Neural cell (in vitro differentiated cells): ENCODE data around the gene XXYLT1. TPM values are rescaled to one million over a fixed set of nuclear protein-coding genes. Genes with fewer than 3 reads are reported as not detected.

Experiments
- H2AFZ ChIP-seq: fragments of 200-600, 300-800 bp; sonication (generic), shearing (Covaris generic); 2 replicates; pipeline ENCODE4 v1.6.0; 2014; ENCODE audit warnings: low read depth, mild to moderate bottlenecking, antibody characterized with exemption, low read length, moderate library complexity
- H3F3A ChIP-seq: fragments of 200-600 bp; shearing (Covaris generic); 2 replicates; pipeline ENCODE4 v1.6.1; 2016; ENCODE audit warnings: mild to moderate bottlenecking, moderate library complexity, mixed read lengths, antibody characterized with exemption, low read length; ENCODE audit not compliant: insufficient read depth, poor library complexity, severe bottlenecking
- H3K27ac ChIP-seq: fragments of 200-600, 300-800 bp; sonication (generic), shearing (Covaris generic); 2 replicates; pipeline ENCODE4 v1.5.1; 2014; ENCODE audit warnings: mild to moderate bottlenecking, low read length, moderate library complexity
- H3K27me3 ChIP-seq: fragments of 300-800, 200-600 bp; sonication (generic), shearing (Covaris generic); 2 replicates; pipeline ENCODE4 v1.6.0; 2014; ENCODE audit warnings: mild to moderate bottlenecking, low read depth, low read length, moderate library complexity; ENCODE audit not compliant: insufficient read depth
- H3K36me3 ChIP-seq: fragments of 300-800, 200-600 bp; sonication (generic), shearing (Covaris generic); 2 replicates; pipeline ENCODE4 v1.5.1; 2014; ENCODE audit warnings: mild to moderate bottlenecking, antibody characterized with exemption, low read length, moderate library complexity; ENCODE audit not compliant: insufficient read depth
- H3K4me2 ChIP-seq: fragments of 300-800, 200-600 bp; sonication (generic), shearing (Covaris generic); 2 replicates; pipeline ENCODE4 v1.6.0; 2014; ENCODE audit warnings: mild to moderate bottlenecking, low read length
- H3K4me3 ChIP-seq: fragments of 300-800, 200-600 bp; sonication (generic), shearing (Covaris generic); 2 replicates; pipeline ENCODE4 v1.5.1; 2014; ENCODE audit warnings: mild to moderate bottlenecking, low read length, moderate library complexity
- H3K79me2 ChIP-seq: fragments of 200-600 bp; shearing (Covaris generic); replicated peaks from 2 replicates; pipeline ENCODE4 v1.6.0; 2014; ENCODE audit warnings: mild to moderate bottlenecking, low read length, moderate library complexity; ENCODE audit not compliant: insufficient read depth
- H3K9ac ChIP-seq: fragments of 300-800, 200-600 bp; sonication (generic), shearing (Covaris generic); 2 replicates; pipeline ENCODE4 v1.6.1; 2016; ENCODE audit warnings: mild to moderate bottlenecking, low read length, mixed read lengths
- H3K9me2 ChIP-seq: fragments of 200-600 bp; shearing (Covaris generic); 2 replicates; pipeline ENCODE4 v1.6.1; 2016; ENCODE audit warnings: mild to moderate bottlenecking, low read length, mixed read lengths; ENCODE audit not compliant: insufficient read depth
- H3K9me3 ChIP-seq: fragments of 200-600, 300-800 bp; sonication (generic), shearing (Covaris generic); 2 replicates; pipeline ENCODE4 v1.6.1; 2016; ENCODE audit warnings: mild to moderate bottlenecking, mixed run types, low read length, moderate library complexity, mixed read lengths
- H4K20me1 ChIP-seq: fragments of 200-600 bp; shearing (Covaris generic); 2 replicates; pipeline ENCODE4 v1.6.1; 2016; ENCODE audit warnings: mild to moderate bottlenecking, mixed run types; ENCODE audit not compliant: insufficient read depth
- EP300 ChIP-seq: fragments of 450-650 bp; conservative IDR thresholded peaks from 2 replicates; pipeline ENCODE4 v1.6.1; 2014; ENCODE audit warnings: antibody characterized with exemption, mild to moderate bottlenecking, moderate library complexity; ENCODE audit not compliant: poor library complexity, severe bottlenecking
- EZH2 ChIP-seq: fragments of 200-600, 300-800 bp; shearing (Covaris generic), sonication (generic); IDR thresholded peaks from 2 replicates; pipeline ENCODE4 v1.6.1; 2014; ENCODE audit warnings: antibody characterized with exemption, low read length, borderline replicate concordance, mild to moderate bottlenecking; ENCODE audit not compliant: insufficient read depth, poor library complexity, severe bottlenecking
- MXI1 ChIP-seq: fragments of 450-650 bp; conservative IDR thresholded peaks from 2 replicates; pipeline ENCODE4 v1.6.1; 2014; ENCODE audit warnings: antibody characterized with exemption, mild to moderate bottlenecking; ENCODE audit not compliant: poor library complexity, severe bottlenecking
- POLR2AphosphoS5 ChIP-seq: IDR thresholded peaks from 2 replicates; pipeline ENCODE4 v1.6.1; 2012
- RAD21 ChIP-seq: fragments of 450-650 bp; conservative IDR thresholded peaks from 2 replicates; pipeline ENCODE4 v1.6.1; 2014; ENCODE audit warnings: antibody characterized with exemption, mild to moderate bottlenecking, moderate library complexity
- SMC3 ChIP-seq: fragments of 450-650 bp; conservative IDR thresholded peaks from 2 replicates; pipeline ENCODE4 v1.6.1; 2014; ENCODE audit warnings: antibody characterized with exemption, mild to moderate bottlenecking, moderate library complexity; ENCODE audit not compliant: poor library complexity
- TAF1 ChIP-seq: IDR thresholded peaks from 2 replicates; pipeline ENCODE4 v1.6.1; 2012; ENCODE audit warnings: low read depth
- polyA plus RNA-seq: library from polyadenylated mRNA; depleted of rRNA; stranded (reverse); fragments of >200 nt; gene quantifications from 2 replicates; pipeline ENCODE4 v1.2.3, GENCODE V29; 2014
- TF ChIP-seq, protein P1 (sequence below): IDR thresholded peaks from 2 replicates; pipeline ENCODE4 v1.6.1; 2012; ENCODE audit warnings: borderline replicate concordance
- TF ChIP-seq, protein P2 (sequence below): fragments of 450-650 bp; IDR thresholded peaks from 2 replicates; pipeline ENCODE4 v1.5.1; 2014; ENCODE audit warnings: antibody characterized with exemption, mild to moderate bottlenecking, moderate library complexity; ENCODE audit not compliant: poor library complexity, severe bottlenecking

The XXYLT1 gene
- polyA plus RNA-seq, 1 donor from 2014 or later: 25.4 TPM

DNA sequence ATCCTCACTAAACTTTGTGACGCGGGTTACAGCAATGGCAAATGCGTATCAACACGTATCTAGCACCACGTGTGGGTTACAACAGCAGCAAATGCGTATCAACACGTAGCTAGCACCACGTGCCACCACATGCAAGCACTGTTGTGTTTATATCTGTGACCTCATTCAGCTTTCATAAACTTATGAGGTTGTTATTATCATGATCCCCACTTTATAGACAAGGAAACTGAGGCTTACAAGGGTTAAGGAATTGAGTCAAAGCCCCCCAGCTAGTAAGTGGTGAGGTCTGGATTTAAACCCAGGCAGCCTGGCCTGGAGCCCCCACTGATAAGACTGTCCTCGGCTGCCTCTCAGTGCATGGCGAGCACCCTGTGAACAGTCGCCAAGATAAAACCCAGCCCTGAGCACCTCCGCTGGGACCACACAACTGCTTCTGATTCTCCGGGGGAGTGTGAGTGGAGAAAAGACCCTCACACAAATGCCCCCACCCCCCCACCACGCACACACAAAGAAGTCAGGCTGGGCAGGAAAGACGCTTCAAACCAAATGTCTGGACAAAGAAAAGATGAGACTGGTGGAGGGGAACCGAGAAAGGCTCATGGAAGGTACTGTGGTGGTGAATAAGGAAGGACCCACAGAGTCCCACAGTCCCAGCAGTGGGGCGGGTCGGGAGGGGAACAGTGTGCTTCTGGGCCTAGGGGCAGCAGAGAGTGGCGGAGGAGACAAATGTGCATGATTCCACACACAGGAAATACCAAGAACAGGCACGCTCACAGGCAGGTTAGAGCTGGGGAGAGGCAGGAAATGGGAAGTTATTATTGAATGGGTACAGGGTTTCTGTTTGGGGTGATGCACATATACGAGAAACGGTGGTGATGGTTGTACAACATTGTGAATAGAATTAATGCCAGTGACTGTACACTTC is 173.4 kb downstream of the XXYLT1 start:
- H3F3A ChIP-seq: no peaks in the 10 kb centered on the region
- H3K27ac ChIP-seq: no peak overlapping the region
- no peaks in the 10 kb centered on the region for H3K79me2 ChIP-seq
- no peaks in the 10 kb centered on the region for H4K20me1 ChIP-seq
- H3K36me3 ChIP-seq: no peaks in the 10 kb centered on the region
- no peak overlapping the region for H3K4me3 ChIP-seq
- H2AFZ ChIP-seq: no peak overlapping the region
- TF ChIP-seq POLR2AphosphoS5: no peak
- TF ChIP-seq, protein P1, sequence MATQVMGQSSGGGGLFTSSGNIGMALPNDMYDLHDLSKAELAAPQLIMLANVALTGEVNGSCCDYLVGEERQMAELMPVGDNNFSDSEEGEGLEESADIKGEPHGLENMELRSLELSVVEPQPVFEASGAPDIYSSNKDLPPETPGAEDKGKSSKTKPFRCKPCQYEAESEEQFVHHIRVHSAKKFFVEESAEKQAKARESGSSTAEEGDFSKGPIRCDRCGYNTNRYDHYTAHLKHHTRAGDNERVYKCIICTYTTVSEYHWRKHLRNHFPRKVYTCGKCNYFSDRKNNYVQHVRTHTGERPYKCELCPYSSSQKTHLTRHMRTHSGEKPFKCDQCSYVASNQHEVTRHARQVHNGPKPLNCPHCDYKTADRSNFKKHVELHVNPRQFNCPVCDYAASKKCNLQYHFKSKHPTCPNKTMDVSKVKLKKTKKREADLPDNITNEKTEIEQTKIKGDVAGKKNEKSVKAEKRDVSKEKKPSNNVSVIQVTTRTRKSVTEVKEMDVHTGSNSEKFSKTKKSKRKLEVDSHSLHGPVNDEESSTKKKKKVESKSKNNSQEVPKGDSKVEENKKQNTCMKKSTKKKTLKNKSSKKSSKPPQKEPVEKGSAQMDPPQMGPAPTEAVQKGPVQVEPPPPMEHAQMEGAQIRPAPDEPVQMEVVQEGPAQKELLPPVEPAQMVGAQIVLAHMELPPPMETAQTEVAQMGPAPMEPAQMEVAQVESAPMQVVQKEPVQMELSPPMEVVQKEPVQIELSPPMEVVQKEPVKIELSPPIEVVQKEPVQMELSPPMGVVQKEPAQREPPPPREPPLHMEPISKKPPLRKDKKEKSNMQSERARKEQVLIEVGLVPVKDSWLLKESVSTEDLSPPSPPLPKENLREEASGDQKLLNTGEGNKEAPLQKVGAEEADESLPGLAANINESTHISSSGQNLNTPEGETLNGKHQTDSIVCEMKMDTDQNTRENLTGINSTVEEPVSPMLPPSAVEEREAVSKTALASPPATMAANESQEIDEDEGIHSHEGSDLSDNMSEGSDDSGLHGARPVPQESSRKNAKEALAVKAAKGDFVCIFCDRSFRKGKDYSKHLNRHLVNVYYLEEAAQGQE: no peak
- TF ChIP-seq, protein P2, sequence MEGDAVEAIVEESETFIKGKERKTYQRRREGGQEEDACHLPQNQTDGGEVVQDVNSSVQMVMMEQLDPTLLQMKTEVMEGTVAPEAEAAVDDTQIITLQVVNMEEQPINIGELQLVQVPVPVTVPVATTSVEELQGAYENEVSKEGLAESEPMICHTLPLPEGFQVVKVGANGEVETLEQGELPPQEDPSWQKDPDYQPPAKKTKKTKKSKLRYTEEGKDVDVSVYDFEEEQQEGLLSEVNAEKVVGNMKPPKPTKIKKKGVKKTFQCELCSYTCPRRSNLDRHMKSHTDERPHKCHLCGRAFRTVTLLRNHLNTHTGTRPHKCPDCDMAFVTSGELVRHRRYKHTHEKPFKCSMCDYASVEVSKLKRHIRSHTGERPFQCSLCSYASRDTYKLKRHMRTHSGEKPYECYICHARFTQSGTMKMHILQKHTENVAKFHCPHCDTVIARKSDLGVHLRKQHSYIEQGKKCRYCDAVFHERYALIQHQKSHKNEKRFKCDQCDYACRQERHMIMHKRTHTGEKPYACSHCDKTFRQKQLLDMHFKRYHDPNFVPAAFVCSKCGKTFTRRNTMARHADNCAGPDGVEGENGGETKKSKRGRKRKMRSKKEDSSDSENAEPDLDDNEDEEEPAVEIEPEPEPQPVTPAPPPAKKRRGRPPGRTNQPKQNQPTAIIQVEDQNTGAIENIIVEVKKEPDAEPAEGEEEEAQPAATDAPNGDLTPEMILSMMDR: no peak
- TF ChIP-seq TAF1: no peak
- no peak for TF ChIP-seq SMC3
- TF ChIP-seq EP300: no peak
- no peak for TF ChIP-seq EZH2
- no peak for TF ChIP-seq MXI1
- TF ChIP-seq RAD21: no peak
- H3K27me3 ChIP-seq: no peaks in the 10 kb centered on the region
- H3K9me3 ChIP-seq: no peaks in the 10 kb centered on the region
- no peak overlapping the region for H3K9ac ChIP-seq
- H3K4me2 ChIP-seq: no peak overlapping the region
- no peaks in the 10 kb centered on the region for H3K9me2 ChIP-seq

DNA sequence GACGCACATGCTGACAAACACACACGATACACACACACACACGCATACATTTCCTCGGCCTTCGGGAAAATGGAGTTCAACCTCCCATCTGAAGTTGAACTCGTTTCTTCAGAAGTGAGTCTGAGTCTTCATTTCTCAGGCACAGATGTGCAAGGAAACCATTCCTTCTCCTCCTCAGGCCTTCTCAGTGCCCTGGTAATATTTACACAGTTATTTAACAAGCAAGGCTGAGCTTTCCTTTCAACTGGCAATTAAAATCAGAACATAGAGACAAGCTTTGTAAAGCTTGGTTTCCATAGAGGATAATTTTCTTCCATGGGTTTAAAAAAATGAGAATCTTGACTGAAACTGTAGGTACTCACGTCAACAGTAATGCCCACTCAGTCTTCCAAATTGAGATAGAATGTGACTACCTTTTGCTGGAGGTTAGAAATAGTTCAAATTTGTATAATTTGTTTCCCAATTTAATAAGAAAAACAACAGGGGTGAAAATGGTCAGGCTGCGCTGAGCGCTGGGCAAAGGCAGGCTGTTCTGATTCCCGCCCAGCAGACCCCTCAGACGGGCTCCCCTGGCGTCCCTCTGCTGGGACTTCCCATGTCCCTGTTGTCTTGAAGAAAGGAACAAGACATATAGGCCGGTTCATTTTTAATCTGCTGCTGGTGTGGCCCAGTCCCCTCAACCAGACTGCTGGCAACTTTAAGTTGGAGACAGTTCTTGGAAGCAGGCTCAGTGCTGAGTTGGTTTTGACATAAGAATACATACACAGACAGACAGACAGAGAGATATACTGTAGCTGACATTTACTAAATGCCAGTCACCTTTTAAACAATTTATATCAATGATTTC is 174.3 kb downstream of the XXYLT1 start:
- H3K4me2 ChIP-seq: no peak overlapping the region
- no peaks in the 10 kb centered on the region for H4K20me1 ChIP-seq
- no peaks in the 10 kb centered on the region for H3K9me2 ChIP-seq
- H3K9ac ChIP-seq: no peak overlapping the region
- no peak overlapping the region for H3K27ac ChIP-seq
- H3K27me3 ChIP-seq: no peaks in the 10 kb centered on the region
- TF ChIP-seq, protein P2: no peak
- TF ChIP-seq MXI1 (no peak), EZH2 (no peak), POLR2AphosphoS5 (no peak), RAD21 (no peak), TAF1 (no peak), SMC3 (no peak), EP300 (no peak)
- TF ChIP-seq, protein P1: no peak
- H3K9me3 ChIP-seq: no peaks in the 10 kb centered on the region
- no peaks in the 10 kb centered on the region for H3K79me2 ChIP-seq
- H2AFZ ChIP-seq: no peak overlapping the region
- H3K4me3 ChIP-seq: no peak overlapping the region
- no peaks in the 10 kb centered on the region for H3F3A ChIP-seq
- H3K36me3 ChIP-seq: no peaks in the 10 kb centered on the region
